T-helper 22 cell (primary cell): ENCODE measurements around the gene IL36B.

Experiments used
- DNase-seq: peaks from one replicate; pipeline ENCODE4 v3.0.0-alpha.2; 2020; ENCODE audit warnings: low read depth

IL36B gene

DNA sequence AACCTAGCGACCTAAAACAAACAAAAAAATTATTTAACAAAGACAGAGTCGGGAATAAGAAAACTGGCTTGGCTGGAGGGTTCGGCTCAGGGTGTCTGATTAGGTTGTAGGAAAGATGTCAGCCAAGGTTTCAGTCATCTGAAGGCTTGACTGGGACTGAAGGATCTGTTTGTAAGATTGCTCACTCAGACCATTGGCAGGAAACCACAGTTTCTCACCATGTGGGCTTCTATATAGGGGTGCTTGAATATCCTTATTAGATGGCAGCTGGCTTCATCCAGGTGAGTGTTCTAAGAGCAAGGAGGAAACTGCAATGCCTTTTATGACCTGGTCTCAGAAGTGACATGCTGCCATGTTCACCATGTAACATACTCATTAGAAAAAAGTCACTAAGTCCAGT is 999 bp upstream of the IL36B start:
- DNase-seq, result no peak

DNA sequence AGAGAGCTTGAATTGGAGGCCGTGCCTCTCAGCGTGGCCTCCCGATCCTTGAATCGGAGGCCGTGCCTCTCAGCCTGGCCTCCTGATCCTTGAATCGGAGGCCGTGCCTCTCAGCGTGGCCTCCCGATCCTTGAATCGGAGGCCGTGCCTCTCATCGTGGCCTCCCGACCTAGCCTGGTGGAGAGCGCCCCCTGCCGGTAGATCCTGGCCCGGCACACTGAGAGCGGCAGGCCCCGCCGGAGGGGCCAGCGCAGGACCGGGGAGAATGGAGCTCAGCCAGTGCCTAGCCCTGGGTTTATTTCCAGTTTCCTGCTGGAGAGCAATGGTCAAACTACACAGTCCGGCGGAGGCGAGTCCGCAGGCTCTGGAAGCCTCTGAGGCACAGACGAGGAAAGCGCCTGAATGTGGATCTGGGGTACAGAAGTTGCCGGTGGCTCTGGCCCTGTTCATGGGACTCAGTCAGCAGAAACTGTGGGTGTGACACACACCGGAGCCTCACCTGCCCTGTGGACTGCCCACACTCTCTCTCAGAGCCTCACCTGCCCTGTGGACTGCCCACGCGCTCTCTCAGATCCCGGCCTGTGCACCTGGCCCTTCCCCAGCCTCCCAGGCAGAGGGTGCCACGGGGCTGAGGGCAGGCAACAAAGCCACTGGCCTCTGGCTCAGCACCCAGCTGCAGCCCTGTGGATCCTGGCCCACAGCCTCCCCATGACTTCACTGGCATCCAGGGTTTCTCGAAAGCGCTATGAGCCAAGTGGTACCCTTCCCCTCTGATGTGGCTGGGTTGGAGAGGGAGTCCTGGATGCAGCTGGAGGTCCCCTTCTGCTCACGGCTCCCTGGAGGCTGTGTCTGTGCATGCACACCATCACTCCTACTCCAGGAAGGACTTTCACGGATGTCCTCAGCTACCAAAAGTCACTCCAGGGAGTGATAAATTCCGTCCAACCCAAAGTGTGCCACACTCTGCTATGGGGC is 1.5 kb downstream of the IL36B start:
- DNase-seq, result no peak

DNA sequence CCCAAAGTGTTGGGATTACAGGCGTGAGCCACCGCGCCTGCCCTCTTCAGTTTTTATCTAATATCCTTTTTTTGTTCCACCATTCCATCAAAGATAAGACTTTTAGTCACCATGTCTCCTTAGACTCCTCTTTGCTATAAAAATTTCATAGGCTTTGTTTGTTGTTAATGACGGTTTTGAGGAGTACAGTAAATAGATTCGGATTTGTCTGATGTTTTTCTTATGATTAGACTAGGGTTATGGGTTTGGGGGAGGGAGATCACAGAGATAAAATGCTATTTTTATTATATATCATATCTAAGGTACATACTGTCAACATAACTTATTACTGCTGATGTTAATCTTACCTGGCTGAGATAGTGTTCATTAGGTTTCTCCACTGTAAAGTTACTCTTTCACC is 6.2 kb downstream of the IL36B start:
- DNase-seq, result no peak

DNA sequence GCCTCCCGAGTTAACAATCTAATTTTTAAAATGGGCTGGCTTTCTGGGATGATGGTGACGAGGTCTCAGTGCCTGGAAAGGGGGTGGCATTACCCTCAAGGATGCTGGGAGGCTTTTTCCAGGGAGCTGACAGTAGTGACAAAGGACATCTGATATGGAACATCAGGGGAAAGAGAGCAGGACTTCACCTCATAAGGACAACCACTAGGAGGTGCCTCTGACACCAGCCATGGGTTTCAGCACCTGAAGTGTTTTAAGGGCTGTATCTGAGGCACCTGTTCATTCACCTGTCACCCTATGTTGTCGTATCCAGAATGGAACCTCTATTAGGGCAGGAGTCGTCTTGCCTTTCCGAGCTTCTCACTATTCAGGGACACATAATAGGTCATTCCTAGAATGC is 10.8 kb downstream of the IL36B start:
- DNase-seq, result no peak

DNA sequence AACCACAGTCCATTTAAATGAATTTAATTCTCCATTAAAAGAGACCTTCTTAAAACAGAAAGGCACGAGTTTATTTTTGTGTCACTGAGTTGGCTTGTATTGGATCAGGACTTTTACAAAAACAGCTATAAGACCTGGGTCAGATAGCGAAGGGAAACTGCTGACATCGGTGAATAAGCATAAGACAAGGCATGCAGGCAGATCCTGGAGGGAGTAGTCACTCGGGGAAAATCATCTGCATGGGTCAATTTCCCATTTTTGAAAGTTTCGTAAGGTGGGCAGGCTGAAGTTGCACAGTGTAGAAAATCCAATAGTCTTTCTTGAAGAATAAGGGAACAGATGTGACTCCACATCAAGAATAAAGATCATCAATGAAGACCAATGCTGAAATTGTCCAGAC is 12.9 kb downstream of the IL36B start:
- DNase-seq, result no peak

DNA sequence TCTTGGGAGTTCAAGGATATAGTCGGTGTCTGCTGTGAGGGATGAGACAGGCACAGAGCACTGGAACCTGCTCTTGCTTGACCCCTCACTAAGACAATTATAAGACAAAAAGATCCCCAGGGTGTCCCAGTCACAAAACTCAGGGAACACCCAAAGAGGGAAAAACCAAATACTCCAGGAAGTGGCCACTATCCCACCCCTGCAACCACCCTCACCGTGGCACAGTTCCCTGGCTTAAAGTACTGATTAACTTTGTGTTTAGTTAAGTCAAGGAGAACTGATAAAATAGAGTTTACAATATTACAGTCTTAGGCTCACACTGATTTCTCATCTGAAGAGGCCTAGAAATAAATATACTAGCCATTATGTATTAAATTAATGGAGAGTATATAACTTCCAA is 13.5 kb downstream of the IL36B start:
- no peak for DNase-seq

DNA sequence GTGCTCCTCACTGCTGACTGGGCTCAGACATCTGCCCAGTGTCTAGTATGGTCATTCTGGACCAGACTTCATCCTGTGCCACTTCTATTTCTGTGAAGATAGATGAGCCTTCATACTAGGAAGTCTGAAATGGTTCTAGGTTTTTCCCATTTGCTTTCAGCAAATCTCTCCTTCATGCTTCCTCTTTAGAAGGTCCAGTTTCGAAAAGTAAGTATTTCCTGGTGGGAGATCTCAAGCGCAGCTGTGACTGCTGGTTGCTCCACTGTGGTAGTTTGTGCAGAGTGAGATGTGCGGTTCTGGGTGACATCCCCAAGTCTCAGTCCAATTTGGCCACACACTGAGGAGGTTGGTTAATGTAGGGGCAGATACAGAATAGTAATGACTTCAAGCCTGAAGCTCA is 14.4 kb downstream of the IL36B start:
- DNase-seq, result no peak

DNA sequence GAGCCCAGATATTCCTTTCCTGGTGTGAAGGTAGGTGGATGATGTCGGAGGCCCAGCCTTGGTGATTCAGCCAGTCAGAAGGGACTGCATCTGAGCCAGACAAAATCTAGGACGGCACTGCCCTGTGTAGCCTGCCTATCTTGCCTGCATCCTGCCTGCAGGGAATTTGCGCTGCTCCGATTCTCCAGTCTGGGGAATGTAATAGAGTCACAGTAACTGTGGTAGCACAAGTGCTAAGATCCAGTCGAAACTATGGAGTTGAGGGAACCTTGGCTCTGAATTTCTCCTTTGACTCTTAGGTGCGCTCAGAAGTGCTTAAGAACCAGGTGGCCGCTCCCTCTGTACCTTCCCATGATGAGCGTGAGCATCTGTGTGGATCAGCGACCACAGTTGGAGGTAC is 15.9 kb downstream of the IL36B start:
- DNase-seq, result no peak

DNA sequence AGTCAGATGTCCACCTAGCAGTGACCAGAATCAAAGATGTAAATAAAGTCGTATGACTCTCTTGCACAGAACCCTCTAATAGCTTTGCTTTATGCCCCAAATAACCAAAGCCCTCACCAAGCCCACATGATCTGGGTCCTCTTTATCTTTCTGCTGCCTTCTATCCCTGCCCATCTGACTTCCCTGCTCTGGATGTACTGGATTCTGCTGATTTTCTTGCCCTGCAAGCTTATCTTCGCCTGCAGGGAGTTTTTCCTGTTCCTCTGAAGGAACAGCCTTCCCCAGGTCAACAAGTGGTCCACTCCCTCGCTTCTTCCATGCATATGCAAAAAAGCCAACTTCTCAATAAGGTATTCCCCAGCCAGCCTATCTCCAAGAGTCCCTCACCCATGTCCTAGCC is 18.7 kb downstream of the IL36B start:
- no peak for DNase-seq

DNA sequence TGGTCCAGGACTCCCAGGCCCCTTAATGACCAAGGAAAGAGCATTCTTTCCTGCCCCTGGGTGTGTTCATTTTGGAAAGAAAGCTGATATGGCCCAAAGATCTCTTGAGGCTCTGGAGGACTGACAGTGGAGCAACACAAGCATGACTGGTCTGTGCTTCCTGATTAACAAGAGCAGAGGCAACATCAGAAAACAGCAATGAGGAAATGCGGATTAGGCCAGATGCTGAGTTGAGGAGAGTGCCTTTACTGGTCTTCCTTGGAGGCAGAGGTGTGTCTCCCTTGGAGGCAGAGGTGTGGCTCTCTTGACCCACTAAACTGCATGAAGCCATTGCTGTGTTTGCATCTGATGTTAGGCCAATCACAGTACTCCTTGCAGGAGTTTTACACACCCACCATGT is 19.9 kb downstream of the IL36B start:
- DNase-seq, result no peak

DNA sequence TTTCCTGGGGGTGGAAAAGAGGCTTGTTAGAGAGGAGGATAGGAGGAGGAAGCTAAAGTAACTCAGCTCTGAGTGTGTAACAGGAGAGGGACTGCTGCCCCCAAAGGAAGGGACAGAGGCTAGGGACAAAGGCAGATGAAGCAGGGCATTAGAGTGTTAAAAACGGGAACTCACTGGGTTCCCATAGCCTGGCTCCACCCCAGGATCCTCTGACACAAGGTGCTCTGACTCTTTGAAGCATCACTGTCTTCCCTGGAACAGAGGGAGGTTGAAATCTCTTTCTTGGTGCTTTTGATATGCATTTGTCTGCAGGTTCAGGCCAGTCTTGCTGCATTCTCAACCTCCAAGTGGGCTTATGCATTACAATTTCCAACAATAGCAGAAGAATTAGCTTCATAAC is 24.6 kb downstream of the IL36B start:
- no peak for DNase-seq

DNA sequence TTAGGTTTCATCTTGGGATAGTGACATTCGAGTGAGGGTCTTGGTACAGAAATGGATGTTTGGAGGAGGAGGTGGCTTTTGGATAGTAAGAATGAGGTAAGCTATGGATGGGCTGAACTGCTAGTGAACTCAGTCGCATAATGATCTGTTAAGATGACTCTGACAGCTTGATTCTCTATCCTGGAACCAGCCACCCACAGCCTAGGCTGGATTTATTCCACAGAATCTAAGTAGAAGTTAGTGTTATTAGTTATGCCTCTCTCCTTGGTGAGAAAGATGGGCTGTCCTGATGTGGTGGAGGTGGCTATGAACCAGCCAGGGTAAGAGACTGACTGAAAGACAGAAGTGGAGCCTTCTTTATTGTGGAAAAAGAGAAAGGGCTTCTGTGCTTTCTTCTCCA is 25.0 kb downstream of the IL36B start:
- no peak for DNase-seq

DNA sequence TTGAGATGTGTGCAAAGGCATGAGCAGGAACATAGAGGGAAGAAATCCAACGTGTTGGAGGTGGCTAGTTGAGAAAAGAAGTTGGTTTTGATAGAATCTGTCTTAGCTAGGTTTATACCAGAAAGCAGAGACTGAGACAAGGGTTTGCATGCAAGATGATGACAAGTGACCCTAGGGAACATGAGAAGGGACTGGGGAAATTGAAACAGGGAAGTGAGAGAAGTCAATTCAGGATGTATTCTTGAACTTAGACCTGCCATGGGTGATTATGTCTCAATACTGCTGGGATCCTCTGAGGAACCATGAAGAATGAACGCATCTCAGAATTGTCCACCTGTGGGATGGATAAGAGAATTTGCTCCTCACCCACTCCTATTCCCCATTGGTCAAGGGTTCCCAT is 26.9 kb downstream of the IL36B start:
- DNase-seq, result no peak

DNA sequence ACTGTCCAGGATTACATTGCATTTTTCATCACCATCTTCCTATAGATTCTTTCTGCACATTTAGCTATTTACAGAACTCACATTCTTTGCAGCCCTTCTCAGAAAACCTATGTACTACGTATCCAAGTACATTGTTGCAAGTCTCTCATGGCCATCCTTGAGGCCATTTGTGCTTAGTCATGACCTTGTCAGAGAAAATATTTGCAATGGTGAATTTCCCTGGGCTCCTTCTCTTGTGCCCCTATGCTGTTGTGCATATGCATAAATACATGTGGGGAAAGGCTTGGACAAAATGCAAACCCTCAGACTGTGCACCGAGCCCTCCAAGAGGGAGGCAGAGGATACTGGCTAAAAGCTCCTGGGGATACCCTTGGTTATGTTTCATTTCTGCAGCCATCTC is 27.9 kb downstream of the IL36B start:
- DNase-seq, result no peak

DNA sequence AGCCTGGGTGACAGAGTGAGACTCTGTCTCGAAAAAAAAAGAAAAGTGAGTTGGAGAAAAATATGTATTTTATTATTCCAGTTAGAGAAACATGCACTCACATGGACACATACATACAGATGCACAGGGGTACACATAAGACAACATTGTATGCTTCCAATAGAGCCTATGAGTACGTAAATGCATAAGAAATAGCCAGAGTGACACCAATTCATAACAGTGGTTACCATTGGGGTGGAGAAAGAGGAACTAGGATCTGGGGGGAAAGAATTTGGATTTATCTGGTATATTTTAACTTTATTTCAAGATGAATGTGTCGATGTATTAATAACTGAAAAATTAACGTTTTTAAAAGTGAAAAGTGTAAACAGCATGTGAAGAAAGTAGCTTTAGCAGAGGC is 31.4 kb downstream of the IL36B start:
- no peak for DNase-seq

DNA sequence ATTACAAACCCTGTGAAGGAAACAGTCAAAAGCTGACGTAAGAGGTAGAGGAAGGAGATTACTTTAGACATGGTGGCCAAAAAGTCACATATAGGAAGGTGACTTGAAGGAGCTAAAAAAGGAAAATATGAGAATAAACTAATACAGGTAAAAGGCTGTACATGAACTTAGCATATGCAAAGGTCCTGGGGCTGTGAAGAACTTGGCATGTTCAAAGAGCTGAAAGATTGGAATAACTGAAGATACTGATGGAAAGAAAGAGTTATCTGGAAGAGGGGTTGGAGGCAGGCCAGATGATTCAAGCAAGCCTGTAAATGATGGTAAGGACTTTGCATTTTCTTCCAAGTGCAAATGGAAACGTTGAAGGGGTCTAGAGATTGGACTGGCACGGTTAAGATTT is 34.2 kb downstream of the IL36B start:
- DNase-seq, result no peak

DNA sequence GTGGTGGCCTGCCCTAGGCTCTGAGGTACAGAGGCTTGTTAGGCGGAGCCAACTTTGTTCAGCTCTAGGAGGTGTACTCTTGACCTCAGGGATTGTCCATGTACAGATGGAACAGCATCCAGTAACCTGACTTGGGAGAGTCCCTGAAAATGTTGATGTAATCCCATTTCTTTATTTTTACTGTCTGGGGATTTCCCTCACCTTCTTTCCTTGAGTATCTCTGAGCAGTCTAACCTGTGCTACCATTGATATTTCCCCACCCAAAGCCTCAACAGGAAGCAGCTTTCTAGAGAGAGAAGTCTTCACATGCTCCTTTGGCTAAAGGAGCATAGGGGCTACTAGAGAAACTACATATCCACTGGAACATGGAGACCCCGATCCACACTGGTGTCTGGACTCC is 37.0 kb downstream of the IL36B start:
- DNase-seq, result no peak

DNA sequence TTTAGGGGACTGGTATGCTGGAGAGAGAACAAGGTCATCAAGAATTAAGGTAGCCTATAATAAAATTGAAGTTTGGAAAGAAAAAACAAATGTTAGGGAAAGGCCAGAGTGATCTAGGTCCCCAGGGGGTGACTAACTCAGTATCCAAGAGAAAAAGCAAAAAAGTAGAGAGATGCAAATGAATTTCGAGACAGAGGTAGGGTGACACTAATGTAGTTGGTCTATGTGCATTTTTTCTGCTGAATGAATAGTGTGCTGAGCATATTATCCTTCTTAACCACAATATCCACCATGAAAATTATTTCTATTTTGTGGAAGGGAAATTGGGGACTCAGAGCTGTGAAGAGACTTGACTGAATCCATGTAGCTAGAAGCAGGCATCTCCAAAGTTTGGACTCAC is 37.6 kb downstream of the IL36B start:
- no peak for DNase-seq

DNA sequence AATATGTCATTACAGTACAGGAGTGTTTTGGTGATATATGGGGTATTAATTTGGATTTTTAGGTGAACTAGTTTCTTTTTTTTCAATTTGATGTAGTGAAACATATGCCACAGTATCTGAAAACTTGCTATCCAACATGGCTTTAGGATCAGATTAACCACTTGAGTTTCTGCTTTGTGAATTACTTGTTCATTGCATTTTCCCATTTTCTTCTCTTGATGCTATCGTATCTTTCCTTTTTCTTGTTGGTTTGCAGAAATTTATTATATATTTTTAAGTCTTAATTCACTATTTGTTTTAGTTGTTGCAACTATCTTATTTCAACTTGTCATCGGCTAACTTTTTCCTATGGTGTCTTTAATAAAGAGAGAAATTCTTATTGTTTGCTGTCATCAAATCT is 38.6 kb downstream of the IL36B start:
- DNase-seq, result no peak

DNA sequence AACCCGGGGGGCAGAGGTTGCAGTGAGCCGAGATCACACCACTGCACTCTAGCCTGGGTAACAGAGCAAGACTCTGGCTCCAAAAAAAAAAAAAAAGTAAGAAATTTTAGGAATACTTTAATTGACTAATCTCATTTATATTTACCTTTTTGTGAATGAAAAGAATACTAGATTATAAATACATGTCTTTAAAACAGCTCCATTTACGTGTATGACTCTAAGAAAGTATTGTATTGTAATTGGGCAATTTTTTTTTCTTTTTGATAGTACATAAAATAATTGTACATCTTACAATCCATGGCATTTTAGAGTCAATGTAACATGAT is 39.4 kb downstream of the IL36B start:
- DNase-seq, result no peak

DNA sequence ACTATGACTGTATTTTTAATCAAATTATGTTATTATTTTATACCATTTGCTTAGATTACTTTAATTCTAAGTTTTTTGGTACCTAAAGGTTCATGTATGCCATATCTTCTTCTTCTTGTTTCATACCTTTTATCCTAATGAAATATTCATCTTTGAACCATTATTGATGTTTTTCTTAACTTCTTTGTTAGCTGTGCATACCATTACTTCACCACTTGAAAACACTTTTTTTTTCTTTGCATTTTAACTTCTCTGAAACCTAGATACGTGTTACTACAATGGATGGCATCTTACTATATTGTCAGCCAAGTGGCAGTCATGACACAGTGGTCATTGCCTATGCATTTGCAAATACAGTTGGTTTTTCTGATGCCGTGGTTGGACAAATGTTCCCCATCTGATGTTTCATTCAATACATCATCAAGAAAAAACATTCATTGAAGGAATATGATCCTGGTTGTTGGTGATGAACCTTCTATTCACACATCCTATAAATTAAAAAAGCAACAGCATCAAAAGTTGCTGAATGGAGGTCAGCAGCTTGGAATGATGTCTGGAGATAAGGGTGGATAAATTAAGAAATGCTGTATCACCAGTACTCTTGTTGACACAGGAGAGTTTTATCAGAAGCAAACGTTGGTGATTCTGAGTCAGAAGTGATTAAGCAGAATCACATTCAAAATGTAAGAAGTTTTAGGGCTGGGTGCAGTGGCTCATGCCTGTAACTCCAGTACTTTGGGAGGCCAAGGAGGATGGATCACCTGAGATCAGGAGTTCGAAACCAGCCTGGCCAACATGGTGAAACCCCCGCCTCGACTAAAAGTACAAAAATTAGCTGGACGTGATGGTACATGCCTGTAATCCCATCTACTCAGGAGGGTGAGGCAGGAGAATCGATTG is 40.0 kb downstream of the IL36B start:
- DNase-seq, result no peak

DNA sequence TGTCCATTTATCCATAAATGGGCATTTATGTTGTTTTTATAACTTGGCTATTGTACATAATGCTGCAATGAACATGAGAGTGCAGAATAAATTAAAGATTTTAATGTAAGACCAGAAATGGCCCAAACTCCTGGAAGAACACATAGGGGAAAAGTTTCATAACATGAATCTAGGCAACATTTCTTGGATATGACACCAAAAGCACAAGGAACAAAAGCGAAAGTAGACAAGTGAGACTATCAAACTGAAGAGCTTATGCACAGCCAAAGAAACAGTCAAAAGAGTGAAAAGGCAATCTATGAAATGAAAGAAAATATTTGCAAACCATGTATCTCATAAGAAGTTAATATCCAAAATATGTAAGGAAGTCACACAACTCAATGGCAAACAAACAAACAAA is 41.6 kb downstream of the IL36B start:
- no peak for DNase-seq

DNA sequence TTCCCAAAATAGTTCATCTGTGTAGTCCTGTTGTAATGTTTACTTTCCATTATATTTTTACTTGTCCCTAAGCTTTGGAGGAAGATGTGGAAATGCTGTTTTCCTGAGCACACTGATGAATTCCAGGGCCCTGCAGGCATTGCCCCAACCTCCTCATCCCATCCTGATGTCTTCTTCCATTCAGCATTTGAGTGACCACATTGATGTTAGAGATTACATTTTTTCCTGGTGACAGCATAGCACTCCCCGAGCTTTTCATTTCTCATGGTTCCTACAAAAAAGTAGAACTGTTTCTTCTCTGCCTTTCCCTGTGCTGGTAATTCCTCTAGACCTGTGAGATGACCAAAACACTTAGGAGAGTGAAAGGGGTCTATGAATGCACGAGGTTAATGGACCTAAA is 42.6 kb downstream of the IL36B start:
- DNase-seq, result no peak
